K562 (cell line): ENCODE results near the gene GARIN1A. TPM values are rescaled to one million over a fixed set of nuclear protein-coding genes. Genes with fewer than 3 reads are reported as not detected.
A peak's percentile ranks its signal among the peaks of the same experiment; 100 is the strongest.

ENCODE experiments used
- ATAC-seq: fragments of 200-7000 bp; cut with Tn5 transposase; 3 replicates; pipeline ENCODE4 v1.9.1; 2020; ENCODE audit warnings: moderate library complexity
- BruUV-seq: library from RNA; stranded (reverse); fragments of 400-500 nt; replicated peaks from 2 replicates; lab custom pipeline; 2021; lab: Mats Ljungman, UMichigan
- CTCF ChIA-PET: fragments of 300-600 bp; formaldehyde crosslinking; extraction: SDS; loops from one replicate; lab custom pipeline; 2021; ENCODE audit warnings: low intra/inter-chr PET ratio; lab: Yijun Ruan, JAX
- POLR2A ChIA-PET: fragments of 300-600, 350-650 bp; sonication (Branson Sonifier 250); formaldehyde crosslinking; extraction: SDS; loops from one replicate; lab custom pipeline; 2021; ENCODE audit warnings: antibody characterized with exemption, inconsistent platforms; lab: Yijun Ruan, JAX
- DNase-seq, 4 experiments: peaks; one replicate each; pipeline versions ENCODE4 v3.0.0 to v3.0.0-alpha.2; 2011 to 2018; ENCODE audit warnings: low spot score in 3 of 4, mixed read lengths in 3 of 4; ENCODE audit errors: extremely low read depth in 1 of 4
- FAIRE-seq: peaks from 2 replicates; lab custom pipeline; 2011; peaks lifted over from hg19 to GRCh38; lab: Jason Lieb, UNC
- H2AFZ ChIP-seq: 2 replicates; pipeline ENCODE4 v1.6.0; 2011; ENCODE audit warnings: low read depth, low read length, control low read depth, inconsistent platforms
- H3K27ac ChIP-seq: fragments of 200-600 bp; 3 replicates; pipeline ENCODE4 v1.8.0; 2011; ENCODE audit warnings: low read depth, mild to moderate bottlenecking, control low read depth, inconsistent platforms, low read length, moderate library complexity, mixed read lengths; ENCODE audit errors: extremely low read depth
- H3K27me3 ChIP-seq, 2 experiments: fragments of 300-600 bp in 1 of 2; 2 replicates in 1 of 2; 3 replicates in 1 of 2; pipeline versions ENCODE4 v1.6.0 to v1.8.0; 2011; ENCODE audit warnings: inconsistent platforms in 2 of 2, low read length in 2 of 2, mild to moderate bottlenecking in 1 of 2, mixed read lengths in 1 of 2, moderate library complexity in 1 of 2; ENCODE audit not compliant: control insufficient read depth in 2 of 2, insufficient read depth in 2 of 2
- H3K36me3 ChIP-seq: fragments of 300-600 bp; 3 replicates; pipeline ENCODE4 v1.8.0; 2011; ENCODE audit warnings: mild to moderate bottlenecking, low read length, inconsistent platforms; ENCODE audit not compliant: control insufficient read depth, insufficient read depth
- H3K4me1 ChIP-seq, 2 experiments: fragments of 200-600 bp in 1 of 2; replicated peaks in 1 of 2; 2 replicates in 1 of 2; 3 replicates in 1 of 2; pipeline versions ENCODE4 v1.5.1 to v1.8.0; 2011; ENCODE audit warnings: inconsistent platforms in 2 of 2, low read length in 2 of 2, mild to moderate bottlenecking in 1 of 2, mixed read lengths in 1 of 2, moderate library complexity in 1 of 2; ENCODE audit not compliant: control insufficient read depth in 2 of 2, insufficient read depth in 2 of 2
- H3K4me2 ChIP-seq: 2 replicates; pipeline ENCODE4 v1.6.1; 2011; ENCODE audit warnings: low read length, control low read depth, inconsistent platforms, mixed read lengths; ENCODE audit not compliant: insufficient read depth
- H3K4me3 ChIP-seq: fragments of 200-600 bp; sonication (generic), shearing (Covaris generic); 2 replicates; pipeline ENCODE4 v1.5.1; 2016; ENCODE audit warnings: control low read depth, inconsistent platforms
- H3K79me2 ChIP-seq: fragments of 200-600 bp; 3 replicates; pipeline ENCODE4 v1.8.0; 2011; ENCODE audit warnings: low read length, inconsistent platforms; ENCODE audit not compliant: control insufficient read depth, insufficient read depth
- H3K9ac ChIP-seq, 2 experiments: 2 replicates each; pipeline versions ENCODE4 v1.6.0 to v1.6.1; 2011; ENCODE audit warnings: low read depth in 2 of 2, low read length in 2 of 2, control low read depth in 1 of 2, inconsistent platforms in 1 of 2, mild to moderate bottlenecking in 1 of 2, mixed read lengths in 1 of 2; ENCODE audit not compliant: insufficient read depth in 1 of 2
- H3K9me1 ChIP-seq: one replicate; pipeline ENCODE4 v1.6.0; 2011; ENCODE audit warnings: inconsistent platforms, mild to moderate bottlenecking, low read length, moderate library complexity; ENCODE audit not compliant: control insufficient read depth, insufficient read depth
- H3K9me3 ChIP-seq: replicated peaks from 2 replicates; pipeline ENCODE4 v1.5.1; 2011; ENCODE audit warnings: low read depth, low read length, inconsistent platforms; ENCODE audit not compliant: control insufficient read depth, insufficient read depth
- H4K20me1 ChIP-seq: replicated peaks from 2 replicates; pipeline ENCODE4 v1.6.1; 2011; ENCODE audit warnings: low read length, inconsistent platforms, mixed read lengths; ENCODE audit not compliant: control insufficient read depth, insufficient read depth
- ARNT ChIP-seq, 2 experiments: fragments of 450-650 bp; IDR thresholded peaks; 2 replicates each; pipeline ENCODE4 v1.6.1; 2016; ENCODE audit warnings: mild to moderate bottlenecking in 1 of 2
- BACH1 ChIP-seq: fragments of 200-800 bp; sonication (Bioruptor generic); IDR thresholded peaks from 2 replicates; pipeline ENCODE4 v1.6.1; 2016; ENCODE audit warnings: missing genetic modification characterization, missing compliant biosample characterization
- C11orf30 ChIP-seq: fragments of 450-650 bp; IDR thresholded peaks from 2 replicates; pipeline ENCODE4 v1.6.1; 2016; ENCODE audit warnings: low read depth, mild to moderate bottlenecking
- CBFB ChIP-seq: sonication (generic); formaldehyde crosslinking; IDR thresholded peaks from 2 replicates; pipeline ENCODE4 v1.4.0; 2020; ENCODE audit warnings: mild to moderate bottlenecking, missing genetic modification reagents
- FOXA3 ChIP-seq, 2 experiments: fragments of 450-650 bp in 1 of 2; sonication (generic) in 1 of 2; formaldehyde crosslinking; IDR thresholded peaks in 1 of 2; conservative IDR thresholded peaks in 1 of 2; 2 replicates each; pipeline versions ENCODE4 v1.4.0 to v1.8.0; 2020 to 2022; ENCODE audit warnings: mild to moderate bottlenecking in 2 of 2, missing genetic modification reagents in 1 of 2
- MAFF ChIP-seq: IDR thresholded peaks from 2 replicates; pipeline ENCODE4 v1.6.1; 2012; ENCODE audit warnings: low read length, improper control_type of control experiment
- MAFG ChIP-seq: fragments of 450-650 bp; conservative IDR thresholded peaks from 2 replicates; pipeline ENCODE4 v1.6.1; 2016; ENCODE audit warnings: missing genetic modification characterization, missing compliant biosample characterization
- MAFK ChIP-seq: IDR thresholded peaks from 2 replicates; pipeline ENCODE4 v1.6.1; 2011; ENCODE audit warnings: low read length, improper control_type of control experiment
- MECOM ChIP-seq: fragments of 250-450 bp; sonication (Bioruptor Pico); IDR thresholded peaks from 2 replicates; pipeline ENCODE4 v1.8.0; 2022; ENCODE audit warnings: inconsistent platforms
- RHOXF2B ChIP-seq: fragments of 250-450 bp; sonication (Bioruptor Pico); conservative IDR thresholded peaks from 2 replicates; pipeline ENCODE4 v1.5.1; 2021
- SIX5 ChIP-seq, 2 experiments: IDR thresholded peaks; 2 replicates each; pipeline ENCODE4 v1.6.1; 2011; ENCODE audit warnings: low read length in 2 of 2, borderline replicate concordance in 1 of 2, low read depth in 1 of 2, mild to moderate bottlenecking in 1 of 2, moderate library complexity in 1 of 2; ENCODE audit not compliant: insufficient read depth in 1 of 2
- ZNF174 ChIP-seq: fragments of 250-450 bp; sonication (Bioruptor Pico); IDR thresholded peaks from 2 replicates; pipeline ENCODE4 v1.4.0; 2020; ENCODE audit warnings: mild to moderate bottlenecking
- ZNF316 ChIP-seq: fragments of 450-650 bp; IDR thresholded peaks from 2 replicates; pipeline ENCODE4 v1.6.1; 2016
- WGBS: fragments of 100-300 bp; shearing (Covaris generic); methylation state at CpG from one replicate; pipeline ENCODE4 v1.1.6; 2016; ENCODE audit warnings: low coverage, mixed read lengths; ENCODE audit not compliant: insufficient coverage; ENCODE audit errors: missing lambda C conversion rate; 5-methylcytosine and 5-hydroxymethylcytosine counted together
- in situ Hi-C: fragments of 300-500 bp; cut with MboI; formaldehyde crosslinking; loops from 4 replicates; pipeline ENCODE4 v1.15.0; 2018; ENCODE audit warnings: inconsistent platforms, mixed read lengths
- intact Hi-C: fragments of 100-400 bp; cut with micrococcal nuclease; formaldehyde crosslinking; loops from 2 replicates; pipeline ENCODE4 v1.14.2; 2022
- polyA plus RNA-seq, 8 experiments: library from polyadenylated mRNA; depleted of rRNA in 4 of 8; stranded (reverse) in 5 of 8; unstranded in 3 of 8; fragments of >200 nt; fragmentation: Nextera tagmentation in 2 of 8; fragmentation: Illumina TruSeq in 1 of 8; extraction: Ambion mirVana in 2 of 8; extraction: Trizol in 1 of 8; gene quantifications; 2 replicates each; pipeline versions ENCODE4 v1.2.1 to v1.2.3, GENCODE V29; 2011 to 2014; ENCODE audit warnings: inconsistent platforms in 1 of 8, missing spikeins in 1 of 8
- total RNA-seq, 7 experiments: library from RNA; depleted of rRNA in 6 of 7; stranded (reverse); fragments of >200 nt in 6 of 7; fragmentation: Illumina TruSeq in 2 of 7; extraction: Trizol in 2 of 7; gene quantifications; 2 replicates each; pipeline versions ENCODE4 v1.2.1 to v1.2.3, GENCODE V29; 2011 to 2021; ENCODE audit warnings: low replicate concordance in 1 of 7

GARIN1A gene
- total and polyA plus RNA-seq, 9 of the 15 experiments (the other 6 are each of a cell fraction or from before 2014, with no cell fraction given), result 0.01 to 0.41 (median 0.04) TPM; not detected in 3

DNA sequence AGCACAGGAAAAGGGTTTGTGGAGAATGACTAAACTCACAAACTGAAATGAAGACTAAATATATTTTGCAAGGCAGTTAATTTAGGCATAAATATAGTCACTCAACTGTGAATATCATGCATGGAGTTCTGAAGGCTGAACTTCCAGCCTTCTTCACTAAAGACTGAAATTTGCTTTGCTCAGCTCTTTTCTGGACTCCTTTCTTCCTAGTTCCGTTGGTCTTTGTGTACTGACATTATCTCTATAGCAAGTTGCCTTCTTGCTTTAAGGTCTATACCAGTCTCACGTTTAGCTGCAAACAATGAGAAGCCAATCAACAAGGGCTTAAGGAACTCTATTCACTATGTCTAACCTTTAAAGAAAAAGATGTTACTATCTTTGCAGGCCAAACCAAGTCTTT lies 22.6 kb downstream of the GARIN1A start:
- no TSS peak for BruUV-seq
- FAIRE-seq, result no peak

More for the DNA sequence above, 22.6 kb downstream of the GARIN1A start:
- Histone ChIP-seq H4K20me1 (no peaks in the 10 kb centered on the region), H3K36me3 (no peaks in the 10 kb centered on the region), H3K9me1 (no peaks in the 10 kb centered on the region), H3K27me3 (peaks cover 0 to 9% of the 10 kb centered on the region in 2 experiments; a peak in 2 of 5 replicates), H3K9me3 (no peaks in the 10 kb centered on the region), H2AFZ (peak overlapping the region; percentile 15; the same call in 1 of the 2 replicates), H3K4me2 (no peak overlapping the region), H3K27ac (no peak overlapping the region), H3K4me3 (no peak overlapping the region), H3K9ac (no peak overlapping the region), H3K79me2 (no peaks in the 10 kb centered on the region), H3K4me1 (peaks cover 5 to 19% of the 10 kb centered on the region in 2 experiments; a peak in 4 of 5 replicates)
- intact Hi-C loops (no loop called here), in situ Hi-C loops (no loop called here)
- ChIA-PET CTCF (no interaction called here), POLR2A (interaction anchor here (0.5 to 2.0 kb wide), 7 partner anchors 13 to 1075 kb away, joined by 3 to 6 read pairs (median 3); partner anchors contain the start of gene GARIN1A)
- DNase-seq (no peak), ATAC-seq (no peak)
- TF ChIP-seq FOXA3 (CRISPR knock-in tag; conservative IDR thresholded peaks at IDR 0.05 in 1 of 2, IDR thresholded peaks at IDR 0.05 in 1 of 2) (peak in 1 of 2 experiments; percentile 52; a peak in 2 of 4 replicates), MAFG (peak; percentile 83), CBFB (CRISPR knock-in tag) (no peak), MECOM (CRISPR knock-in tag) (no peak), SIX5 (IDR thresholded peaks at IDR 0.05; ENCODE audit: borderline replicate concordance in 1 of 2, insufficient read depth in 1 of 2, low read depth in 1 of 2, low read length in 2 of 2) (no peak), BACH1 (no peak), MAFK (peak; percentile 96), ZNF174 (no peak), C11orf30 (peak; percentile 93), RHOXF2B (CRISPR knock-in tag) (no peak), ZNF316 (peak; percentile 96), ARNT (IDR thresholded peaks at IDR 0.05) (no peak), MAFF (peak; percentile 96)
- 11% methylated on average over 2 of the region's 2 CpGs for WGBS
